MM.1S (cell line): Measurements from ENCODE around the gene DNAJB14.

Experiments
- DNase-seq: peaks from one replicate; pipeline ENCODE4 v3.0.0-alpha.2; 2015
- H2AFZ ChIP-seq: fragments of 300-600 bp; sonication (generic); 2 replicates; pipeline ENCODE4 v1.6.0; 2016; ENCODE audit warnings: antibody characterized with exemption, low read length
- H3F3A ChIP-seq: fragments of 300-600 bp; sonication (generic); 2 replicates; pipeline ENCODE4 v1.6.1; 2016; ENCODE audit warnings: mild to moderate bottlenecking, antibody characterized with exemption, low read length, moderate library complexity, mixed read lengths; ENCODE audit not compliant: insufficient read depth
- H3K27ac ChIP-seq: fragments of 300-600 bp; sonication (generic); 2 replicates; pipeline ENCODE4 v1.5.1; 2016; ENCODE audit warnings: mild to moderate bottlenecking, low read length
- H3K27me3 ChIP-seq: fragments of 300-600 bp; sonication (generic); replicated peaks from 2 replicates; pipeline ENCODE4 v1.6.0; 2016; ENCODE audit warnings: low read length; ENCODE audit not compliant: insufficient read depth
- H3K36me3 ChIP-seq: fragments of 300-600 bp; sonication (generic); replicated peaks from 2 replicates; pipeline ENCODE4 v1.6.1; 2016; ENCODE audit warnings: mild to moderate bottlenecking, low read length, mixed read lengths; ENCODE audit not compliant: insufficient read depth
- H3K4me1 ChIP-seq: fragments of 300-600 bp; sonication (generic); 2 replicates; pipeline ENCODE4 v1.6.1; 2016; ENCODE audit warnings: low read length, mixed read lengths
- H3K4me2 ChIP-seq: fragments of 300-600 bp; sonication (generic); 2 replicates; pipeline ENCODE4 v1.6.0; 2016; ENCODE audit warnings: low read depth, low read length
- H3K4me3 ChIP-seq: fragments of 300-600 bp; sonication (generic); 2 replicates; pipeline ENCODE4 v1.5.1; 2016; ENCODE audit warnings: low read length, mixed read lengths
- H3K79me2 ChIP-seq: fragments of 300-600 bp; sonication (generic); 2 replicates; pipeline ENCODE4 v1.6.1; 2016; ENCODE audit warnings: mixed run types, low read length, mixed read lengths
- H3K9ac ChIP-seq: fragments of 300-600 bp; sonication (generic); 2 replicates; pipeline ENCODE4 v1.6.1; 2016; ENCODE audit warnings: low read length, mixed read lengths
- H3K9me2 ChIP-seq: fragments of 300-600 bp; sonication (generic); replicated peaks from 2 replicates; pipeline ENCODE4 v1.6.1; 2016; ENCODE audit warnings: mild to moderate bottlenecking, low read length, mixed read lengths; ENCODE audit not compliant: insufficient read depth
- H3K9me3 ChIP-seq: fragments of 300-600 bp; sonication (generic); replicated peaks from 2 replicates; pipeline ENCODE4 v1.6.1; 2016; ENCODE audit warnings: mild to moderate bottlenecking, low read length, mixed read lengths; ENCODE audit not compliant: insufficient read depth
- H4K20me1 ChIP-seq: fragments of 300-600 bp; sonication (generic); 2 replicates; pipeline ENCODE4 v1.6.1; 2016; ENCODE audit warnings: mild to moderate bottlenecking, low read length, moderate library complexity, mixed read lengths; ENCODE audit not compliant: insufficient read depth
- CTCF ChIP-seq: fragments of 300-600 bp; sonication (generic); IDR thresholded peaks from 2 replicates; pipeline ENCODE4 v1.5.1; 2016; ENCODE audit warnings: antibody characterized with exemption, low read length, mixed read lengths
- EZH2 ChIP-seq: fragments of 300-600 bp; sonication (generic); optimal IDR thresholded peaks from 2 replicates; pipeline ENCODE3; 2017; ENCODE audit warnings: low read depth, mild to moderate bottlenecking, antibody characterized with exemption, low read length, mixed read lengths
- EZH2phosphoT487 ChIP-seq: fragments of 300-600 bp; sonication (generic); IDR thresholded peaks from 2 replicates; pipeline ENCODE4 v1.6.1; 2018; ENCODE audit warnings: antibody characterized with exemption, low read length

DNAJB14 gene

GRCh38 chr4:99894161-99894997 lies 52.0 kb downstream of the DNAJB14 start, which contains the start of gene LAMTOR3:
Gene LAMTOR3 (minus strand): TSS chr4:99894427. CDS start chr4:99893963, 464 bp downstream.
- TF ChIP-seq CTCF, result no peak
- H3F3A ChIP-seq, result peaks cover 6% of the 10 kb centered on the region; the same call in 1 of the 2 replicates
- peak within 1 kb of the TSS; percentile 75 for H3K9ac ChIP-seq
- H3K9me3 ChIP-seq, result no peaks in the 10 kb centered on the region
- no peaks in the 10 kb centered on the region for H3K27me3 ChIP-seq
- peak within 1 kb of the TSS; percentile 49; the same call in 1 of the 2 replicates for H3K27ac ChIP-seq
- H2AFZ ChIP-seq, result peak within 1 kb of the TSS; percentile 81
- H4K20me1 ChIP-seq, result no peaks in the 10 kb centered on the region
- H3K4me3 ChIP-seq, result peak within 1 kb of the TSS; percentile 76
- H3K79me2 ChIP-seq, result peaks cover 47% of the 10 kb centered on the region
- H3K36me3 ChIP-seq, result no peaks in the 10 kb centered on the region
- peaks cover 7% of the 10 kb centered on the region for H3K4me1 ChIP-seq
- no peaks in the 10 kb centered on the region for H3K9me2 ChIP-seq
- peak within 1 kb of the TSS; percentile 85 for H3K4me2 ChIP-seq
- DNase-seq, result peak; percentile 96

DNA sequence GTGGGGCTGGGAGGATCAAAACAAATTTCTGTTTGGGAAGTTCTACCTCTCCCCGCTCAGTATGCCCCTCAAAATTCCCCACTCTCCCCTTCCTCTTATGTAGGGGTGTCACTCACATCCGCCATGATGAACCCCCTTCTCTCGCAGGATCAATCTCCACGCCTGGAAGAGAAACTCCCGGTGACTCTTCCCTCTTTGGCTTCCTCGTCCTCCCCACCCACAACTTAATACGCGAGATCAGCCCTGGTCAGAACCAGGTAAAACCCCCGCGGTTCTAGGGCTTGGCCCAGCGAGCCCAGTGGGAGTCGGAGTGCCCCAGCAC lies 52.6 kb downstream of the DNAJB14 start:
- TF ChIP-seq EZH2phosphoT487 (no peak), CTCF (no peak), EZH2 (no peak)
- peak overlapping the region; percentile 49; the same call in 1 of the 2 replicates for H3K27ac ChIP-seq
- H3K4me2 ChIP-seq, result peak overlapping the region; percentile 85
- H3K4me3 ChIP-seq, result peak overlapping the region; percentile 76
- peak overlapping the region; percentile 29; the same call in 1 of the 2 replicates for H2AFZ ChIP-seq
- no peaks in the 10 kb centered on the region for H3K36me3 ChIP-seq
- H3K9ac ChIP-seq, result peak overlapping the region; percentile 75
- H3K79me2 ChIP-seq, result peaks cover 50% of the 10 kb centered on the region
- H3K27me3 ChIP-seq, result no peaks in the 10 kb centered on the region
- no peaks in the 10 kb centered on the region for H3K9me2 ChIP-seq
- H3K4me1 ChIP-seq, result peaks cover 7% of the 10 kb centered on the region
- no peaks in the 10 kb centered on the region for H3K9me3 ChIP-seq
- no peaks in the 10 kb centered on the region for H4K20me1 ChIP-seq
- peaks cover 6% of the 10 kb centered on the region; the same call in 1 of the 2 replicates for H3F3A ChIP-seq
- no peak for DNase-seq

GRCh38 chr4:99893029-99893428 lies 53.4 kb downstream of the DNAJB14 start:
- TF ChIP-seq EZH2phosphoT487 (no peak), CTCF (no peak), EZH2 (no peak)
- no peaks in the 10 kb centered on the region for H3K9me3 ChIP-seq
- no peak overlapping the region for H2AFZ ChIP-seq
- H3K4me3 ChIP-seq, result peak overlapping the region; percentile 76
- no peaks in the 10 kb centered on the region for H3K9me2 ChIP-seq
- H3K4me2 ChIP-seq, result peak overlapping the region; percentile 85
- DNase-seq, result no peak
- H3K27me3 ChIP-seq, result no peaks in the 10 kb centered on the region
- no peaks in the 10 kb centered on the region for H3K36me3 ChIP-seq
- peak overlapping the region; percentile 75; the same call in 1 of the 2 replicates for H3K9ac ChIP-seq
- no peak overlapping the region for H3K27ac ChIP-seq
- no peaks in the 10 kb centered on the region for H4K20me1 ChIP-seq
- H3K4me1 ChIP-seq, result peaks cover 7% of the 10 kb centered on the region
- H3K79me2 ChIP-seq, result peaks cover 54% of the 10 kb centered on the region
- H3F3A ChIP-seq, result peaks cover 6% of the 10 kb centered on the region; the same call in 1 of the 2 replicates
